HG03575 (cell line): ENCODE measurements around the gene CXCL5.
"Not testable (repeated sequence)": the region's sequence is repeated elsewhere in the genome, so short reads cannot be mapped to it uniquely, and the experiment has no call there.

Source experiments
- ATAC-seq: cut with Tn5 transposase; IDR thresholded peaks from one replicate; pipeline ENCODE4 v1.9.1; 2021; ENCODE audit not compliant: unreplicated experiment, insufficient number of reproducible peaks, low FRiP score; ENCODE audit errors: extremely low read depth

CXCL5 gene

DNA sequence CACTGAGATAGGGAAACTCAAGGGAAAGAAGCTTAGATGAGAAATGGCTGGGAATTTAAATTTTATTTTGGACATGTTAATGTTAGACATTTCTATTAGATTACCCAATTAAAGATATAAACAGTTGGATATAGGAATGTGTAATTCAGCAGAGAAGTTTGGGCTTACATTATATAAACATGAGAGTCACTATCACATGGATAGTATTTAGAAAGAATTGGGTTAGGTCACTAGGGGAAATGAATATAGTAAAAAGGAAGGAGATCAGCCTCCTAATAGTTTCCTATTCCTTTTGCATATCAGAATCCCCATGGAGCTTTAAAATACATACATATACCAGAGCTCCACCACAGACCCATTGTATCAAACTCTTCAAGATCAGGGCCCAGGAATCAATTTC lies 19.6 kb upstream of the CXCL5 start:
- ATAC-seq: no peak

DNA sequence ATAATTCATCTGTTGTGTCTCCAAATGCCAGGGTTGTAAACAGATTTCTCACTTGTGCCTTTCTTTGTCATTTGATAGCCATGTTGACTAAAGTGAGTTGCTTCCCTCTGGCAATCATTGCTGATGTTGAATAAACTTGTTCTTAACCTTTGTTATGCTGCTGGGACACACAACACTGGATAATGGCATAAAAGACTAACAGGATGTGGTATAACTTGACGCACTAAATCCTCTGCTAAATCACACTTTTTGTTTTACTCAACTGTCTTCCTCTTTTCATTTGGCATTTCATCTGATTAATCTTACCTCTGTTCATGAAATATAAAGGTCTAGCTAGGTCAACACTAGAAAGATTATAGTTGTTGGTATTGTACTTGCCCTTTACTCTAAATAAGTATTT lies 17.6 kb upstream of the CXCL5 start:
- ATAC-seq: no peak

- no peak for ATAC-seq
Observed at GRCh38 chr4:74015126-74015780, 16.8 kb upstream of the CXCL5 start.

DNA sequence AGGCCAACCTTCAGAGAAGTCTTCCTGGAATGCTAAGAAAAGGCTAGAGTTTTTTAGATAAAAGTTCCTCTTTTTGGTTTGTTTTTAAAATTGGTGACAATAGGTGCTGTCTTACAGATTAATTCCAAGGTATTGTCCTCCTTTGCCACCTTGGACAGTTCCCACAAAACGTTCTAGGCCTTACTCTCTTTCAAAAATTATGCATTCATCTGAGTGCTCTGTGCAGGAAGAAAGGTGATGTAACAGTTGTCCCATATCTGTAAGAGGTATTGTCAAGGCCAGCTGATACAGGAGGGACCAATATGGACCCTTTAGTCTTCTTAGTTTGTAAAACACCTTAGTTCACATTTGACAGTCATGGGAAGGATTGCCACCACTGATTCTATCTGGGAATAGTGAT lies 15.9 kb upstream of the CXCL5 start:
- no peak for ATAC-seq

DNA sequence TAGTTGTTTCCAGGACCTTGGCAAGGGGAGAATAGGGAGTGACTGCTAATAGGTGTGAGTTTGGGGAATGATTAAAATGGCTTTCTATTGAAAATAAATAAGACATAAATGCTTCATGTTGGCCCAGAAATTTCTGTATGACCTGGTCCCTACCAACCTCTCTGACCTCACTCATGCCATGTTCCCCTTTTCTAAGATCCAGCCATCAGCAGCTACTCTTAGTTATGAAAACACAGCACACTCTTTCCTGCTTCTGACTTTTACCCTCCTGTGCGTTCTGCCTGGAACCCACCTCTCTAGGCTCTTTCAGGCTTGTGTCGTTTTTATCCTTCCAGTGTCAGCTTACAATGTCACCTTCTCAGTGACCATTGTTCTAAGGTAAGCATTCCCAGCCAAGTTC lies 14.8 kb upstream of the CXCL5 start:
- ATAC-seq: no peak

- no peak for ATAC-seq
Observed at GRCh38 chr4:74012130-74012529, 13.7 kb upstream of the CXCL5 start.

DNA sequence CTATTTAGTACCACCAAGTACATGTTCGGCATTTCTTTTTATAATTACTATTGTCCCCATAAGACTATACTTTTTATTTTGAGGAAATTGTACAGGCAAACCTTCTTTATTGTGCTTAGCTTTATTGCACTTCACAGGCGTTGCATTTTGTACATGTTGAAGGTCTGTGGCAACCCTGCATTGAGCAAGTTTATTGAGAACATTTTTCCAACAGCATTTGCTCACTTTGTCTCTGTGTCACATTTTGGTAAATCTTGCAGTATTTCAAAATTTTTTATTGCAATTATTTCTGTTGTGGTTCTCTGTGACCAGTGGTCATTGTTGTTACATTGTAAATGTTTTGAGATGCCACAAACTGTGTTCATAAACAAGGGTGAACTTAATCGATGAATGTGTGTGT lies 10.8 kb upstream of the CXCL5 start:
- no peak for ATAC-seq

- ATAC-seq: no peak
Observed at GRCh38 chr4:74006009-74006476, 7.6 kb upstream of the CXCL5 start.

DNA sequence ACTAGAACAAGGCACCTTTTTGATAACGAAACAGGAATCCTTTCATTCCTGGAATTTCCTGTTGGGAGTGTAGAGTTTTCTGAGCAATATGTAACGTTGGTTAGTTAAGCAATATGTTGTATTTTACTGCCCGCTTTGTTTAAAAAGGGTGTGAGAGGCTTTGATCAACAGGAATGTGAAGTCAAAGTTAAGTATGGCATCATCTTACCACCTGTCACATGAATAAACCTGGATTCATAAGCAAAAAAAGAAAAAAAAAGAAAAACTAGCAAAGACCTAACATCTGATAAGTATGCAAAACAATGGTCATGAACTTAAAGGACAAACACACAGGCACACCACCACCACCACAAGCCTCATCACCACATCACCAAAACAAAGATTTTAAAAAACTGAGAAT lies 7.1 kb upstream of the CXCL5 start:
- ATAC-seq: no peak

GRCh38 chr4:74004668-74005067 lies 6.2 kb upstream of the CXCL5 start:
- no peak for ATAC-seq

DNA sequence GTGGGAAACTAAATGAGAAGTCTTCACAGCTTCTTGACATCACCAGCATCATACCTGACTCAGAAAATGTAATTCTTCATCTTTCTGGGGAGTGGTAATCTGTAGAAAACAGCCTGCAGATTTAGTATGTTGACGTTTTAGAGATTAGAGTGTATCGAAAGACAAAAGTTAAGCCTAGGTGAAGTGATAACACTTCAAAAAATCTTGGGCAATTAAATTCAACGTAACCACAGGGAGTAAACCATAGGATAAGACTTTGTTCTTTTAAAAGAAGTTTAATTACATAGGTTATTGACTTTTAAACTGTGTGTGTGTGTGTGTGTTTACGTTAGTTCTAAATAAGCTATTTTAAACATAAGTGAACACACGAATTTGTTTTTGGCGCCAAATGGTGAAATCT lies 1.8 kb upstream of the CXCL5 start:
- ATAC-seq: no peak

DNA sequence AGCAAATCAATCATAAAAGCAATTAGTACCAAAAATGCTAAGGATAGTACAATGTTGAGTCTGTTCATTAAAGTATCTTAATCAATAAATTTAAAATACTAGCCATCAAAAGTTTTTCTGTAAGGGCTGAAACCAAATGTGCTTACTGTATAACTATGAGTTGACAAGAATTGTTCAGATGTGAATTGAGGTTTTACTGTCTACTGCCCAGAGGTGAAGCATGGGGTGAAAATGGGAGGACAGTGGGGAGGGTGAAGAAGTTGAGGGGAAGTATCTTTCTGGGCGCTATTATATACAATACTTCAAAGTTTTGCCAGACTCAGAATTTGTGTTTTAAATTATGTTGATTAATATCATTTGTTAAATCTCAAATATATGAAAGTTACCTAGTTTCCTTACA lies 6.4 kb downstream of the CXCL5 start:
- ATAC-seq: no peak

GRCh38 chr4:73991742-73992000 lies 6.8 kb downstream of the CXCL5 start:
- no peak for ATAC-seq

- ATAC-seq: no peak
Observed at GRCh38 chr4:73990988-73991741, 7.3 kb downstream of the CXCL5 start.

DNA sequence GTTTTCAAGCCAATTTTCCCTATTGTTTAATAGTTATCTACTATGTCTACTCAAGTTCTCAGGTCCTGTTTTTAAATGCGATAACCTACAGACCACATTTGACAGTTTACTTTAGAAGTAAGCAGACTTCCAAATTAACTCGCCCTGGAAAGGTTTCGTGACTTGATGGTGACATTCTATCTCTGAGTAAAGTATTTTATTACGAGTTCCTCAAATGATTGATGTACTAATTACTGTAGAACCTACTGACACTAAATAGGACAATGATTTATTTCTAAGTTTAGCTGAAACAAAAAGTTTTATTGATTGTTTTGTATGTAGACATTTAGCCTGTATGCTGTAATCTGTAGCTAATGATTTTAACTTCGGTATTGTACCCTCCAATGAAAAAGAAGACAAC lies 8.5 kb downstream of the CXCL5 start:
- ATAC-seq: no peak

- ATAC-seq: no peak
Observed at GRCh38 chr4:73989031-73989430, 9.4 kb downstream of the CXCL5 start.

DNA sequence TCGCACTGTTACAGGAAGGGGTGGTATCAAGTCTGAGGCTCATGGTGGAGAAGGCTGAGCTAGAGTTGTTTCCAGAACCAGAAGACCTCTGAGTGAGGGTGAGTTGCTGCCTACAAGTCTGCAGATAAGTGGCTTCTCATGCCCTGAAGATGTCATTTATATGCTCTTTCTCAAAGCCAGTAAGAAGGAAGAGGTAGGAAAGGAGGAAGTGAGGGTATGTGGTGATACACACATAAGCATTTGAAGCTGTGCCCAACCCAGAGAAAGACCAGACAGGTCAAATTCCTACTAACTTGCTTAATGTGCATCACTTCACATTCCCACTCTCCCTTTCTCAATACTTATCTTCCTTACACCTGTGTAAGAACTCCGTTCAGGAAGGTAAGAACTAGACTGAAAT lies 10.4 kb downstream of the CXCL5 start, which contains the start of gene PPBP:
TSS of gene PPBP (minus strand) at position 130 of the 400 bp plus-strand sequence. CDS start at position 43, 87 bp downstream.
- ATAC-seq: no peak

DNA sequence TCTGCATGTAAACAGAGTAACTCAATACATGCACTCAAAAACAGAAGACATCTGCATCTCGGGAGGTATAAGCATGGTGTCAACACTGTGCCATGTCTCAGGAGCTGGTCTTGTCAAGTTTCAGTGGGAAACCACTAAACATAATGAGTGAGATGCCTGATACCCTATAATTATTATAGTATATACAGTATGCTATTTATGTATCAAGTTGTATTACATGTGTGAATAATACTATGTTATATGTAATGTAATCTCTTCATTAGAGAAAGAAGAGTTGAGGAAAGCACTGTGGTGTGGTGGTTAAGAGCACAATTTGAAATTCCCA lies 13.0 kb downstream of the CXCL5 start:
- ATAC-seq: no peak

DNA sequence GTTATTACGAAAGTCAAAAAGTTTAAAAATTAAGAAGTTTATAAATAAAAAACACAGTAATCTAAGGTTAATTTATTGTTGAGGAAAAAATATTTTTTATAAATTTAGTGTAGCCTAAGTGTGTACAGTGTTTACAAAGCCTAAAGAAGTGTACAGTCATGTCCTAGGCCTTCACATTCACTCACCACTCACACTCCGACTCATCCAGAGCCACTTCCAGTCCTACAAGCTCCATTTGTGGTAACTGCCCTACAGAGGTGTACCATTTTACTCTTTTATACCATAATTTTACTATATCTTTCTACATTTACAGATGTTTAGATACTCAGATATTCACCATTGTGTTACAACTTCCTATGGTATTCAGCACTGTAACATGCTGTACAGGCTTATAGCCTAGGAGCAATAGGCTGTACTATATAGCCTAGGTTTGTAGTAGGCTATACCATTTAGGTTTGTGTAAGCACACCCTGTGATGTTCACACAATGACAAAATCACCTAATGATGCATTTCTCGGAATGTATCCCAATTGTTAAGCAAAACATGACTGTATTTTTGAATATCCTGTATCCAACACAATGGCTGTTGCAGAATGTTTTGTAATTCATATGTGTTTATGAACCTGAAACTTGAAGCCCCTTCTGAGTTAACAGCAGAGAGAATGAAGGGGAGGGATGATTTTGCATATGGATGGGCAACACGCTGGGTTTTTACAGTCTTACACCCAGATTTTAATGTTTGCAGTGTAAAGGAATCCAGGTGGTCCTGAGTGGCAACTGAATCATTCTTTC lies 13.5 kb downstream of the CXCL5 start:
- no peak for ATAC-seq

- not testable (repeated sequence) for ATAC-seq
Observed at GRCh38 chr4:73981175-73981574, 17.3 kb downstream of the CXCL5 start.
